GM10266 (cell line): ENCODE data around the gene PHYH.
"Not testable (repeated sequence)": the region's sequence is repeated elsewhere in the genome, so short reads cannot be mapped to it uniquely, and the experiment has no call there.

Experiments
- DNase-seq: peaks from one replicate; pipeline ENCODE4 v3.0.0; 2012; ENCODE audit errors: extremely low spot score
- CTCF ChIP-seq: IDR thresholded peaks from 2 replicates; pipeline ENCODE4 v1.5.1; 2012; ENCODE audit warnings: mild to moderate bottlenecking, low read depth; ENCODE audit not compliant: control insufficient read depth, insufficient read depth; ENCODE audit errors: missing control alignments

PHYH gene

GRCh38 chr10:13340068-13340467 is 40.2 kb upstream of the PHYH start:
- no peak for TF ChIP-seq CTCF
- no peak for DNase-seq

GRCh38 chr10:13338390-13339110 is 38.7 kb upstream of the PHYH start:
- DNase-seq, result no peak
- TF ChIP-seq CTCF, result no peak

- DNase-seq, result no peak
- no peak for TF ChIP-seq CTCF
These were observed 37.9 kb upstream of the PHYH start for GRCh38 chr10:13337827-13338196.

- no peak for TF ChIP-seq CTCF
These were observed 37.4 kb upstream of the PHYH start for GRCh38 chr10:13337128-13337826.

GRCh38 chr10:13335881-13336280 is 36.0 kb upstream of the PHYH start:
- TF ChIP-seq CTCF, result no peak
- no peak for DNase-seq

More at GRCh38 chr10:13337128-13337826, 37.4 kb upstream of the PHYH start:
- no peak for DNase-seq

GRCh38 chr10:13334556-13334955 is 34.7 kb upstream of the PHYH start:
- DNase-seq, result no peak
- no peak for TF ChIP-seq CTCF

- no peak for TF ChIP-seq CTCF
These were observed 31.8 kb upstream of the PHYH start for GRCh38 chr10:13331646-13332045.

GRCh38 chr10:13330980-13331379 is 31.1 kb upstream of the PHYH start:
- DNase-seq, result not testable (repeated sequence)

More at GRCh38 chr10:13331646-13332045, 31.8 kb upstream of the PHYH start:
- DNase-seq, result no peak
